ENCODE results near the gene TPM4. TPM values are rescaled to one million over a fixed set of nuclear protein-coding genes. Genes with fewer than 3 reads are reported as not detected.

The TPM4 gene
- total and polyA plus RNA-seq, 11 donors, result 49.2 to 260 (median 92.1) TPM

GRCh38 chr19:16070366-16070990 lies 5.8 kb upstream of the TPM4 start:
- Histone ChIP-seq H3K4me3 (peak overlapping the region in 3 of 12 donors; percentile 2 to 18 (median 7)), H3K36me3 (no peaks in the 10 kb centered on the region), H3K27me3 (no peaks in the 10 kb centered on the region), H3K4me1 (peaks cover 0 to 44% (median 27%) of the 10 kb centered on the region in 12 donors), H3K27ac (peak overlapping the region; percentile 56 to 100 (median 74)), H3K9me3 (no peaks in the 10 kb centered on the region)
- intact Hi-C loops (cut with DNase I), result no loop called here
- ATAC-seq, result peak in 3 of 4 donors; percentile 47 to 66 (median 49)
- 55 to 65% (median 60%) methylated on average over 12 to 16 of the region's 16 CpGs for WGBS, 4 donors
- TF ChIP-seq CTCF (IDR thresholded peaks at IDR 0.05), result no peak
- no peak for TF ChIP-seq POLR2A (IDR thresholded peaks at IDR 0.05)
- DNase-seq, result peak; percentile 48 to 81 (median 59)

DNA sequence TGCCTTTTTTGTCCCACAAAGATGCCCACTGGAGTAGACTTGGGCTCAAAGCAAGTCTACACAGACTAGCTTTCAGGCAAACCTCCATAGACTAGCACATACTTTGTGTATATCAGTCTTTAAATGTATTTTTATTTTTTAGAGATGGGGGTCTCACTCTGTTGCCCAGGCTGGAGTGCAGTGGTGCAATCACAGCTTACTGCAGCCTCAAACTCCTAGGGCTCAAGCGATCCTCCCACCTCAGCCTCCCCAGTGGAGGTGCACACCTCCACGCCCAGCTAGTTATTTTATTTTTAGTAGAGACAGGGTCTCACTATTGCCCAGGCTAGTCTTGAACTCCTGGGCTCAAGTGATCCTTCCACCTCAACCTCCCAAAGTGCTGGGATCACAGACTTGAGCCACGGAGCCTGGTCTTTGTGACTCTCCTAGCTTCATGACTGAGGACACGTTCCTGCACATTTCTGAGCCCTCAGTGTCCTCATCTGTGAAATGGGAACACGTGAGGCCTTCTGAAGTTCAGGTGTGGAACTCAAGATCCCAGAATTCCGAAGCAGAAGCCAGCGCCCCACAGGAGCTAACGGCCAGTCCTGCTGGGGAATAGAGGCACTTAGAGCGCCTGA lies 5.1 kb upstream of the TPM4 start:
- 67 to 91% (median 76%) methylated on average over 7 to 9 of the region's 9 CpGs for WGBS, 4 donors
- no peak for ATAC-seq
- Histone ChIP-seq H3K36me3 (no peaks in the 10 kb centered on the region), H3K27ac (peak overlapping the region; percentile 35 to 100 (median 74)), H3K4me1 (peaks cover 0 to 46% (median 28%) of the 10 kb centered on the region in 12 donors), H3K9me3 (no peaks in the 10 kb centered on the region), H3K4me3 (no peak overlapping the region), H3K27me3 (peaks cover 0 to under 1% (median 0%) of the 10 kb centered on the region in 9 donors)
- no peak for DNase-seq
- intact Hi-C loops (cut with DNase I), result no loop called here
- no peak for TF ChIP-seq POLR2A (IDR thresholded peaks at IDR 0.05)
- no peak for TF ChIP-seq CTCF (IDR thresholded peaks at IDR 0.05)

GRCh38 chr19:16073481-16073880 lies 2.8 kb upstream of the TPM4 start:
- peaks cover 0 to 6% (median 0%) of the 10 kb centered on the region in 9 donors for H3K27me3 ChIP-seq
- DNase-seq (peak in 1 of 5 donors; percentile 15), ATAC-seq (no peak)
- peaks cover 0 to 49% (median 27%) of the 10 kb centered on the region in 12 donors for H3K4me1 ChIP-seq
- no peak overlapping the region for H3K4me3 ChIP-seq
- WGBS, 4 donors, result 84 to 97% (median 91%) methylated on average over 7 of the region's 7 CpGs
- peak overlapping the region in 1 of 12 donors; percentile 100 for H3K27ac ChIP-seq
- H3K36me3 ChIP-seq, result no peaks in the 10 kb centered on the region
- no peaks in the 10 kb centered on the region for H3K9me3 ChIP-seq
- intact Hi-C loops (cut with DNase I), result no loop called here
- no peak for TF ChIP-seq CTCF (IDR thresholded peaks at IDR 0.05)
- TF ChIP-seq POLR2A (IDR thresholded peaks at IDR 0.05), result no peak

DNA sequence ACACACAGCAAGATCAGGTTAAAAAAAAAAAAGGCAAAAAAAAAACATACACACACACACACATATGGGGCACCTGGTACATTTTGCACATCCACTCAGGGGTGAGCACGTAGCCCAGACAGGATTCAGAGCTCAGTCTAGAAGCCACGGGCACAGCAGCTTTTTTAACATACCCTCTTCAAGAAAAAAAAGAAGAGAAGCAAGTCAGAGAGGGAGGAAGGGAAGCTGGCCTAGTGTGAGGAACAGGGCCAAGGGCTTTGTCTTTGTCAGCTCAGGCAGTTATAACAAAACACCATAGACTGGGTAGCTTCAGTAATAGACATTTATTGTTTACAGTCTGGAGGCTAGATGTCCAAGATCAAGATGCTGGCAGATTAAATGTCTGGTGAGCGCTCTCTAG lies 2.3 kb upstream of the TPM4 start:
- 56 to 68% (median 62%) methylated on average over 3 of the region's 3 CpGs for WGBS, 4 donors
- H3K27me3 ChIP-seq, result peaks cover 0 to 6% (median 0%) of the 10 kb centered on the region in 9 donors
- ATAC-seq (no peak), DNase-seq (peak in 1 of 5 donors; percentile 8)
- no peaks in the 10 kb centered on the region for H3K36me3 ChIP-seq
- peak overlapping the region in 4 of 12 donors; percentile 18 to 100 (median 49) for H3K27ac ChIP-seq
- H3K4me1 ChIP-seq, result peaks cover 0 to 50% (median 28%) of the 10 kb centered on the region in 12 donors
- TF ChIP-seq CTCF (IDR thresholded peaks at IDR 0.05), result no peak
- TF ChIP-seq POLR2A (IDR thresholded peaks at IDR 0.05), result no peak
- intact Hi-C loops (cut with DNase I), result no loop called here
- no peak overlapping the region for H3K4me3 ChIP-seq
- no peaks in the 10 kb centered on the region for H3K9me3 ChIP-seq

Data from heart left ventricle (tissue), 16 donors.